Measurements from ENCODE around the gene DMAP1.

Gene DMAP1

DNA sequence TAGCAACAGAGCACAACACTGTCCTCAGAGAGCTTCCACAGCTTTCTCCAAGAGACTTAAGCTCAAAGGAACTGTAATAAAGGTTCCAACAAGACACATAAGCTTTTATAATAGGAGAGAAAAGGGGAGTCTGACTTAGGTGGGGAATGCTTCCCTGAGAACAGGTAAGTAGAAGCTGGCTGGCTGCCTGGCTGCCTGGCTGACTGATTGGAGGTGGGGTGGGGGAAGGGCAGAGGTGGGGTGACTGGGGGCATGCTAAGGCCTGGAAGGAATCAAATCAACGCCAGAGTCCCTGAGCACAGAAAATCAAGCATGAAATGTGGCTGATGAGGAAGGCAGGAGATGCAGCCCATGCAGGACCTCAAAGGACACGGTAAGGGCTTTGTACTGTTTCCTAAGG lies 45.8 kb downstream of the DMAP1 start:
- no peak overlapping the region for H3K4me3 ChIP-seq (ENCODE audit: low read length)

DNA sequence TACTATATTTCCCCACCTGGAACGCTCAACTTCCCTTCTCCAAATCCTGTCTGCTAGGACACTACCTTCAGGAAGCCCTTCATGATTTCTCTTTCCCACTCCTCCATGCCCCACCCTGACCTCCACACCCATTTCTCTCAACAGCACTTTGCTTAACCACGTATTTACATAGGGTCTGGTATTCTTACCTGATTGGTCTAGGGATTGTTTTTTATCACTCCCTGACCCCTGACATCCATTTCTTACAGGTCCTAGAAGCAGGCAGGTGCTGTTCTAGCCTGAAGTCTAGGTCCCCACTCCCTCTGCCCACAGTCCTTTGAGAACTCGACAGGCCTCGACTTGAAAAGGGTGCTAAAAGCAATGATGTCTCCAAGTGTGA lies 47.5 kb downstream of the DMAP1 start:
- TF ChIP-seq, protein P1, sequence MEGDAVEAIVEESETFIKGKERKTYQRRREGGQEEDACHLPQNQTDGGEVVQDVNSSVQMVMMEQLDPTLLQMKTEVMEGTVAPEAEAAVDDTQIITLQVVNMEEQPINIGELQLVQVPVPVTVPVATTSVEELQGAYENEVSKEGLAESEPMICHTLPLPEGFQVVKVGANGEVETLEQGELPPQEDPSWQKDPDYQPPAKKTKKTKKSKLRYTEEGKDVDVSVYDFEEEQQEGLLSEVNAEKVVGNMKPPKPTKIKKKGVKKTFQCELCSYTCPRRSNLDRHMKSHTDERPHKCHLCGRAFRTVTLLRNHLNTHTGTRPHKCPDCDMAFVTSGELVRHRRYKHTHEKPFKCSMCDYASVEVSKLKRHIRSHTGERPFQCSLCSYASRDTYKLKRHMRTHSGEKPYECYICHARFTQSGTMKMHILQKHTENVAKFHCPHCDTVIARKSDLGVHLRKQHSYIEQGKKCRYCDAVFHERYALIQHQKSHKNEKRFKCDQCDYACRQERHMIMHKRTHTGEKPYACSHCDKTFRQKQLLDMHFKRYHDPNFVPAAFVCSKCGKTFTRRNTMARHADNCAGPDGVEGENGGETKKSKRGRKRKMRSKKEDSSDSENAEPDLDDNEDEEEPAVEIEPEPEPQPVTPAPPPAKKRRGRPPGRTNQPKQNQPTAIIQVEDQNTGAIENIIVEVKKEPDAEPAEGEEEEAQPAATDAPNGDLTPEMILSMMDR (IDR thresholded peaks at IDR 0.05; ENCODE audit: low read depth, low read length): no peak
- no peak for TF ChIP-seq EZH2phosphoT487 (IDR thresholded peaks at IDR 0.05; ENCODE audit: low read depth)
- Histone ChIP-seq H3K79me2 (ENCODE audit: low read length) (no peaks in the 10 kb centered on the region), H3K4me3 (ENCODE audit: low read length) (no peak overlapping the region)

More for the DNA sequence above, 45.8 kb downstream of the DMAP1 start:
- Histone ChIP-seq H3K9me3 (ENCODE audit: insufficient read depth, low read length) (no peaks in the 10 kb centered on the region), H3K36me3 (replicated peaks; ENCODE audit: low read depth, low read length) (no peaks in the 10 kb centered on the region), H3K9ac (ENCODE audit: low read length) (no peak overlapping the region), H3K4me1 (ENCODE audit: low read length) (no peaks in the 10 kb centered on the region), H3K27ac (ENCODE audit: low read length) (no peak overlapping the region), H3K79me2 (ENCODE audit: low read length) (no peaks in the 10 kb centered on the region), H4K20me1 (ENCODE audit: insufficient read depth, low read length) (no peaks in the 10 kb centered on the region), H3K4me2 (ENCODE audit: low read length) (no peak overlapping the region), H2AFZ (ENCODE audit: low read depth, low read length) (no peak overlapping the region), H3K27me3 (ENCODE audit: low read depth, low read length) (no peaks in the 10 kb centered on the region)
- TF ChIP-seq EZH2phosphoT487 (IDR thresholded peaks at IDR 0.05; ENCODE audit: low read depth): no peak
- TF ChIP-seq, protein P1 (IDR thresholded peaks at IDR 0.05; ENCODE audit: low read depth, low read length): no peak

DNA sequence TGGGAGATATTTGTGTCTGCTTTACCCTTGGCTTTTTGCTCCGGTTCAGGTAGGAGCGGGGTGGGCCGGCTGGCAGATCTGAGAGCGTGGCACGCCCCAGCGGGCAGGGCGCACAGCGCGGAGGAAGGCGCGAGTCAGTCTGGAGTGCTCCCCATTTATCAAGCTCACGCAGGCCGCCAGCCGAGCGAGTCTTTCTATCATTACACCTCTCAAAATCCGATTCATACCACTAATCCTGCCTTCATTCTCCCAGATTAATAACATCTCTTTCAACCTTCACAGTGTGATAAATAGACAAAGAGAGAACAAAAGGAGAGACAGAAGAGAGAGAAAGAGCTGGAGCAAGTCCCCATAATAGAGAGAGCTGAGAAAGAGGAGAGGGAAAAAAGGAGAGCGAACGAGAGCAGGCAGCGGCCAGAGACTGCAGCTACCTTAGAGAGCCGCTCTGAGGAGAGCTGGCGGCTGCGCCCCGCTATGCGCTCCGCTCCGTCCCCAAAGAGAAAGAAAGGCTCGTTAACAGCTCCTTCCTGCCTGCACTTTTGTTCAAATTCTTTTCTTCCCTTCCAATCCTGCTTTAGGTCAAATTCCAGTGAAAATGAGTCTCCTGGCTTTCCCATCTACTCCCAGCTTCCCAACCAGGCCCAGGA lies 48.0 kb downstream of the DMAP1 start:
- Histone ChIP-seq H4K20me1 (ENCODE audit: insufficient read depth, low read length) (no peaks in the 10 kb centered on the region), H3K27ac (ENCODE audit: low read length) (no peak overlapping the region), H2AFZ (ENCODE audit: low read depth, low read length) (no peak overlapping the region), H3K4me2 (ENCODE audit: low read length) (no peak overlapping the region), H3K4me1 (ENCODE audit: low read length) (peaks cover 10% of the 10 kb centered on the region; the same call in 1 of the 2 replicates), H3K4me3 (ENCODE audit: low read length) (no peak overlapping the region), H3K27me3 (ENCODE audit: low read depth, low read length) (no peaks in the 10 kb centered on the region), H3K79me2 (ENCODE audit: low read length) (no peaks in the 10 kb centered on the region), H3K9me3 (ENCODE audit: insufficient read depth, low read length) (no peaks in the 10 kb centered on the region), H3K9ac (ENCODE audit: low read length) (no peak overlapping the region), H3K36me3 (replicated peaks; ENCODE audit: low read depth, low read length) (no peaks in the 10 kb centered on the region)
- TF ChIP-seq, protein P1 (IDR thresholded peaks at IDR 0.05; ENCODE audit: low read depth, low read length): no peak
- TF ChIP-seq EZH2phosphoT487 (IDR thresholded peaks at IDR 0.05; ENCODE audit: low read depth): no peak

More for the DNA sequence above, 47.5 kb downstream of the DMAP1 start:
- Histone ChIP-seq H3K36me3 (replicated peaks; ENCODE audit: low read depth, low read length) (no peaks in the 10 kb centered on the region), H3K9ac (ENCODE audit: low read length) (no peak overlapping the region), H4K20me1 (ENCODE audit: insufficient read depth, low read length) (no peaks in the 10 kb centered on the region), H3K4me1 (ENCODE audit: low read length) (peaks cover 6% of the 10 kb centered on the region; the same call in 1 of the 2 replicates), H3K4me2 (ENCODE audit: low read length) (no peak overlapping the region), H2AFZ (ENCODE audit: low read depth, low read length) (no peak overlapping the region), H3K9me3 (ENCODE audit: insufficient read depth, low read length) (no peaks in the 10 kb centered on the region), H3K27me3 (ENCODE audit: low read depth, low read length) (no peaks in the 10 kb centered on the region), H3K27ac (ENCODE audit: low read length) (no peak overlapping the region)

DNA sequence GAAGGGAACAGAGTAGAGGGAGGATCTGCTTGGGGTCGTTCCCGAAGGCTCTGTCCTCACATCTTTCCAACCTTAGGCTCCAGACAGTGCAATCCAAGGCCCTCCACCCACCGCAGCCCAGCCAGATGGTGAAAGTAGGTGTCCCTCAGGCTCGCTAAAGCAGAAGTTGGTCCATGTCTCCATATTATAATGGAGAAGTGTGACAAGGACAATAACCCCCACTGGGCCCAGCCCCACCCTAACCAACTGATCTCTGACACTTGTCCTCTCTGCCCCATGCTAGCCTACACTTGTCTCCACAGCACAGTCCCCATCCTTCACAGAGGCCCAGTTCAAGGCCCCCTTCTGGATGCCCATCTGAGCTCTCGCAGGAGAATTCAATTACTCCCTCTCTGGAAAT lies 48.7 kb downstream of the DMAP1 start:
- Histone ChIP-seq H2AFZ (ENCODE audit: low read depth, low read length) (no peak overlapping the region), H3K4me2 (ENCODE audit: low read length) (no peak overlapping the region), H3K9me3 (ENCODE audit: insufficient read depth, low read length) (no peaks in the 10 kb centered on the region), H3K36me3 (replicated peaks; ENCODE audit: low read depth, low read length) (no peaks in the 10 kb centered on the region), H3K27me3 (ENCODE audit: low read depth, low read length) (no peaks in the 10 kb centered on the region), H4K20me1 (ENCODE audit: insufficient read depth, low read length) (no peaks in the 10 kb centered on the region), H3K4me1 (ENCODE audit: low read length) (peaks cover 10% of the 10 kb centered on the region; the same call in 1 of the 2 replicates), H3K79me2 (ENCODE audit: low read length) (no peaks in the 10 kb centered on the region), H3K27ac (ENCODE audit: low read length) (no peak overlapping the region), H3K9ac (ENCODE audit: low read length) (no peak overlapping the region), H3K4me3 (ENCODE audit: low read length) (no peak overlapping the region)
- no peak for TF ChIP-seq EZH2phosphoT487 (IDR thresholded peaks at IDR 0.05; ENCODE audit: low read depth)
- TF ChIP-seq, protein P1 (IDR thresholded peaks at IDR 0.05; ENCODE audit: low read depth, low read length): no peak

Measured in OCI-LY3 (cell line).